H9 (cell line): Measurements from ENCODE around the gene OSBPL1A. TPM values are rescaled to one million over a fixed set of nuclear protein-coding genes. Genes with fewer than 3 reads are reported as not detected.
A peak's percentile ranks its signal among the peaks of the same experiment; 100 is the strongest.

Experiments
- DNase-seq: peaks from one replicate; pipeline ENCODE4 v3.0.0-alpha.2; 2017
- H2AFZ ChIP-seq: one replicate; pipeline ENCODE4 v1.6.1; 2013; ENCODE audit warnings: mild to moderate bottlenecking, low read length, control low read depth, moderate library complexity
- H2AK5ac ChIP-seq: 2 replicates; pipeline ENCODE4 v1.6.1; 2013; ENCODE audit warnings: low read length, control low read depth, mixed read lengths; ENCODE audit not compliant: insufficient read length
- H2BK120ac ChIP-seq: one replicate; pipeline ENCODE4 v1.6.1; 2013; ENCODE audit warnings: low read depth, mild to moderate bottlenecking, low read length, control low read depth, inconsistent platforms; ENCODE audit not compliant: poor library complexity, severe bottlenecking
- H2BK12ac ChIP-seq: 2 replicates; pipeline ENCODE4 v1.6.1; 2013; ENCODE audit warnings: low read length, control low read depth, mixed read lengths, low read depth; ENCODE audit not compliant: insufficient read length
- H2BK15ac ChIP-seq: 2 replicates; pipeline ENCODE4 v1.6.1; 2013; ENCODE audit warnings: low read depth, low read length, control low read depth
- H2BK20ac ChIP-seq: one replicate; pipeline ENCODE4 v1.6.1; 2013; ENCODE audit warnings: low read depth, mild to moderate bottlenecking, low read length, control low read depth, inconsistent platforms; ENCODE audit not compliant: poor library complexity, severe bottlenecking
- H2BK5ac ChIP-seq: 2 replicates; pipeline ENCODE4 v1.6.1; 2013; ENCODE audit warnings: low read length, control low read depth, mixed read lengths; ENCODE audit not compliant: insufficient read length
- H3K14ac ChIP-seq: 2 replicates; pipeline ENCODE4 v1.6.1; 2013; ENCODE audit warnings: low read length, control low read depth; ENCODE audit not compliant: insufficient read depth
- H3K18ac ChIP-seq: 2 replicates; pipeline ENCODE4 v1.6.1; 2013; ENCODE audit warnings: low read depth, mild to moderate bottlenecking, mixed read lengths, low read length, control low read depth; ENCODE audit not compliant: insufficient read length
- H3K23ac ChIP-seq: 2 replicates; pipeline ENCODE4 v1.6.1; 2013; ENCODE audit warnings: low read length, control low read depth, mixed read lengths, low read depth; ENCODE audit not compliant: insufficient read length
- H3K23me2 ChIP-seq: 2 replicates; pipeline ENCODE4 v1.6.1; 2013; ENCODE audit warnings: low read depth, mild to moderate bottlenecking, mixed read lengths, low read length, control low read depth; ENCODE audit not compliant: insufficient read length, poor library complexity, severe bottlenecking
- H3K27ac ChIP-seq: 2 replicates; pipeline ENCODE4 v1.5.1; 2013; ENCODE audit warnings: low read length, control low read depth, mixed read lengths, low read depth; ENCODE audit not compliant: insufficient read length
- H3K27me3 ChIP-seq: 2 replicates; pipeline ENCODE4 v1.6.1; 2013; ENCODE audit warnings: low read length, control low read depth, inconsistent platforms; ENCODE audit not compliant: insufficient read depth
- H3K4ac ChIP-seq: 2 replicates; pipeline ENCODE4 v1.6.1; 2013; ENCODE audit warnings: low read depth, mild to moderate bottlenecking, control low read depth, inconsistent platforms, low read length, moderate library complexity
- H3K4me1 ChIP-seq: 2 replicates; pipeline ENCODE4 v1.6.1; 2013; ENCODE audit warnings: low read length, control low read depth, inconsistent platforms; ENCODE audit not compliant: insufficient read depth
- H3K4me2 ChIP-seq: 2 replicates; pipeline ENCODE4 v1.6.1; 2013; ENCODE audit warnings: low read length, control low read depth, mixed read lengths; ENCODE audit not compliant: insufficient read length, insufficient read depth
- H3K56ac ChIP-seq: 2 replicates; pipeline ENCODE4 v1.6.1; 2013; ENCODE audit warnings: low read depth, mild to moderate bottlenecking, mixed read lengths, low read length, control low read depth; ENCODE audit not compliant: insufficient read length
- H3K79me1 ChIP-seq: 2 replicates; pipeline ENCODE4 v1.6.1; 2013; ENCODE audit warnings: low read depth, mild to moderate bottlenecking, moderate library complexity, low read length, control low read depth, inconsistent platforms; ENCODE audit not compliant: insufficient read depth, poor library complexity, severe bottlenecking
- H3K79me2 ChIP-seq: 2 replicates; pipeline ENCODE4 v1.6.1; 2013; ENCODE audit warnings: low read length, control low read depth, inconsistent platforms; ENCODE audit not compliant: insufficient read depth
- H3K9ac ChIP-seq: 2 replicates; pipeline ENCODE4 v1.6.1; 2013; ENCODE audit warnings: low read length, control low read depth, mixed read lengths; ENCODE audit not compliant: insufficient read length; ENCODE audit errors: extremely low read depth
- H3K9me3 ChIP-seq: one replicate; pipeline ENCODE4 v1.6.1; 2013; ENCODE audit warnings: low read depth, low read length, inconsistent platforms; ENCODE audit not compliant: control insufficient read depth
- H3T11ph ChIP-seq: one replicate; pipeline ENCODE4 v1.6.1; 2013; ENCODE audit warnings: mild to moderate bottlenecking, low read length, control low read depth, inconsistent platforms
- H4K20me1 ChIP-seq: one replicate; pipeline ENCODE4 v1.6.1; 2013; ENCODE audit not compliant: control insufficient read depth, insufficient read length, insufficient read depth
- H4K5ac ChIP-seq: 2 replicates; pipeline ENCODE4 v1.6.1; 2013; ENCODE audit warnings: low read depth, mild to moderate bottlenecking, mixed read lengths, low read length, control low read depth; ENCODE audit not compliant: insufficient read length
- H4K8ac ChIP-seq: replicated peaks from 2 replicates; pipeline ENCODE4 v1.6.1; 2013; ENCODE audit warnings: low read length, control low read depth, mixed read lengths, low read depth; ENCODE audit not compliant: insufficient read length
- H4K91ac ChIP-seq: 2 replicates; pipeline ENCODE4 v1.6.1; 2013; ENCODE audit warnings: low read depth, mild to moderate bottlenecking, moderate library complexity, mixed read lengths, low read length, control low read depth; ENCODE audit not compliant: insufficient read length
- H3K27ac Mint-ChIP-seq, 3 experiments: 2 replicates in 2 of 3; 3 replicates in 1 of 3; pipeline ENCODE4 v1.8.0; 2020 to 2021; ENCODE audit warnings: mixed read lengths in 3 of 3, mild to moderate bottlenecking in 1 of 3, moderate library complexity in 1 of 3
- H3K27me3 Mint-ChIP-seq: 2 replicates; pipeline ENCODE4 v1.8.0; 2021; ENCODE audit warnings: low read depth, mild to moderate bottlenecking, moderate library complexity, mixed read lengths
- H3K36me3 Mint-ChIP-seq, 3 experiments: 2 replicates in 2 of 3; 3 replicates in 1 of 3; pipeline ENCODE4 v1.8.0; 2020 to 2021; ENCODE audit warnings: low read depth in 3 of 3, mixed read lengths in 3 of 3; ENCODE audit not compliant: insufficient read depth in 1 of 3
- H3K4me1 Mint-ChIP-seq, 2 experiments: 2 replicates each; pipeline ENCODE4 v1.8.0; 2020; ENCODE audit warnings: mixed read lengths in 2 of 2
- H3K4me3 Mint-ChIP-seq, 2 experiments: 2 replicates in 1 of 2; 3 replicates in 1 of 2; pipeline ENCODE4 v1.8.0; 2020 to 2021; ENCODE audit warnings: mild to moderate bottlenecking in 2 of 2, mixed read lengths in 2 of 2, moderate library complexity in 1 of 2
- H3K9me3 Mint-ChIP-seq, 2 experiments: 2 replicates in 1 of 2; 3 replicates in 1 of 2; pipeline ENCODE4 v1.8.0; 2020; ENCODE audit warnings: mild to moderate bottlenecking in 2 of 2, mixed read lengths in 2 of 2, moderate library complexity in 1 of 2
- WGBS: extraction: QIAGEN DNeasy Blood & Tissue Kit; methylation state at CpG from one replicate; pipeline ENCODE4 v1.1.7; 2013; ENCODE audit warnings: missing lambda C conversion rate, low lambda C conversion rate, mixed read lengths; ENCODE audit not compliant: insufficient read length; ENCODE audit errors: extremely low coverage; 5-methylcytosine and 5-hydroxymethylcytosine counted together
- total RNA-seq: library from RNA; stranded (reverse); gene quantifications from 2 replicates; pipeline ENCODE4 v1.2.1, GENCODE V29; 2021
- TF ChIP-seq, protein P1 (sequence below): fragments of 200-600 bp; sonication (generic); conservative IDR thresholded peaks from 3 replicates; pipeline ENCODE4 v1.8.0; 2021; ENCODE audit warnings: antibody characterized with exemption, mild to moderate bottlenecking

The OSBPL1A gene
- total RNA-seq, 1 experiment from 2014 or later, result 33.9 TPM

DNA sequence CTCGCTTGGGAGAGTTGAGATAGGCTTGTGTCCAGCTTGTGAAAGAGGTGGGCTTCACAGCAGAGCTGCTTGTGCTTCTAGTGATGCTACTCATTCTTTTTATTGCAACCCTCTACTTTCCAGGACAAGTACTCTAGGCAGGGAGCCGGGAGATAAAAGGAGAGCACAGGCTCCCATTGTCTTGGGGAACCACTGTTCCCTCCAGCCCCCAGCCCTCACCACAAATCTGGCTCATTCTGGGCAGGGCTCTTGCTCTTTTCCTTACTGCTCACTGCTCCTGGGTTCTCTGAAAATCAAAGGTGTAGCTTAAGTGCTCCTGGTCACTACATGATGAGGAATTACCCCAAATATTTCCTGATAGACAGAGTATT lies 177.3 kb downstream of the OSBPL1A start:
- Mint-ChIP-seq H3K9me3 (no peaks in the 10 kb centered on the region), H3K4me1 (peaks cover 13 to 24% of the 10 kb centered on the region in 2 experiments), H3K27me3 (no peaks in the 10 kb centered on the region), H3K4me3 (no peak overlapping the region), H3K27ac (peak overlapping the region in 2 of 3 experiments; percentile 22 to 32; a peak in 4 of 7 replicates), H3K36me3 (peaks cover 0 to 4% (median 2%) of the 10 kb centered on the region in 3 experiments; a peak in 3 of 7 replicates)
- TF ChIP-seq, protein P1, sequence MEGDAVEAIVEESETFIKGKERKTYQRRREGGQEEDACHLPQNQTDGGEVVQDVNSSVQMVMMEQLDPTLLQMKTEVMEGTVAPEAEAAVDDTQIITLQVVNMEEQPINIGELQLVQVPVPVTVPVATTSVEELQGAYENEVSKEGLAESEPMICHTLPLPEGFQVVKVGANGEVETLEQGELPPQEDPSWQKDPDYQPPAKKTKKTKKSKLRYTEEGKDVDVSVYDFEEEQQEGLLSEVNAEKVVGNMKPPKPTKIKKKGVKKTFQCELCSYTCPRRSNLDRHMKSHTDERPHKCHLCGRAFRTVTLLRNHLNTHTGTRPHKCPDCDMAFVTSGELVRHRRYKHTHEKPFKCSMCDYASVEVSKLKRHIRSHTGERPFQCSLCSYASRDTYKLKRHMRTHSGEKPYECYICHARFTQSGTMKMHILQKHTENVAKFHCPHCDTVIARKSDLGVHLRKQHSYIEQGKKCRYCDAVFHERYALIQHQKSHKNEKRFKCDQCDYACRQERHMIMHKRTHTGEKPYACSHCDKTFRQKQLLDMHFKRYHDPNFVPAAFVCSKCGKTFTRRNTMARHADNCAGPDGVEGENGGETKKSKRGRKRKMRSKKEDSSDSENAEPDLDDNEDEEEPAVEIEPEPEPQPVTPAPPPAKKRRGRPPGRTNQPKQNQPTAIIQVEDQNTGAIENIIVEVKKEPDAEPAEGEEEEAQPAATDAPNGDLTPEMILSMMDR, result no peak
- H3K9ac ChIP-seq, result no peak overlapping the region
- H2BK20ac ChIP-seq, result no peak overlapping the region
- no peak overlapping the region for H3K18ac ChIP-seq
- no peak overlapping the region for H2BK15ac ChIP-seq
- H3K79me1 ChIP-seq, result no peaks in the 10 kb centered on the region
- no peak overlapping the region for H2BK5ac ChIP-seq
- no peak overlapping the region for H2BK12ac ChIP-seq
- no peak overlapping the region for H3K14ac ChIP-seq
- no peaks in the 10 kb centered on the region for H3K9me3 ChIP-seq
- no peak overlapping the region for H3K27ac ChIP-seq
- no peaks in the 10 kb centered on the region for H3K79me2 ChIP-seq
- H3K4ac ChIP-seq, result no peak overlapping the region
- H3K23ac ChIP-seq, result no peak overlapping the region
- H4K8ac ChIP-seq, result no peak overlapping the region
- H2BK120ac ChIP-seq, result no peak overlapping the region
- no peak overlapping the region for H3K56ac ChIP-seq
- H3K4me1 ChIP-seq, result no peaks in the 10 kb centered on the region
- H3T11ph ChIP-seq, result no peak overlapping the region
- no peaks in the 10 kb centered on the region for H3K23me2 ChIP-seq
- no peak for DNase-seq
- WGBS, result no CpG with 5 or more reads among the region's 2 CpGs
- H3K27me3 ChIP-seq, result no peaks in the 10 kb centered on the region
- no peak overlapping the region for H4K5ac ChIP-seq
- H4K91ac ChIP-seq, result no peak overlapping the region
- no peak overlapping the region for H2AK5ac ChIP-seq
- no peak overlapping the region for H3K4me2 ChIP-seq
- no peaks in the 10 kb centered on the region for H4K20me1 ChIP-seq
- no peak overlapping the region for H2AFZ ChIP-seq
